Measurements from ENCODE around the gene CLTCL1.

Gene CLTCL1

GRCh38 chr22:19151329-19152191 lies 140.0 kb downstream of the CLTCL1 start:
- no peak overlapping the region for H3K27ac Mint-ChIP-seq
- no peak for ATAC-seq
- H3K27me3 Mint-ChIP-seq = peaks cover 70% of the 10 kb centered on the region
- H3K9me3 Mint-ChIP-seq = peaks cover 3% of the 10 kb centered on the region
- H3K36me3 Mint-ChIP-seq = no peaks in the 10 kb centered on the region
- peak overlapping the region; percentile 62 for H3K4me3 Mint-ChIP-seq
- H3K4me1 Mint-ChIP-seq = peaks cover 6% of the 10 kb centered on the region

- H3K27me3 Mint-ChIP-seq = peaks cover 64% of the 10 kb centered on the region
- no peak for ATAC-seq
- peaks cover 3% of the 10 kb centered on the region for H3K9me3 Mint-ChIP-seq
- peak overlapping the region; percentile 62 for H3K4me3 Mint-ChIP-seq
- H3K27ac Mint-ChIP-seq = no peak overlapping the region
- H3K4me1 Mint-ChIP-seq = peaks cover 13% of the 10 kb centered on the region
- no peaks in the 10 kb centered on the region for H3K36me3 Mint-ChIP-seq
These were observed 140.8 kb downstream of the CLTCL1 start for GRCh38 chr22:19150482-19151328.

DNA sequence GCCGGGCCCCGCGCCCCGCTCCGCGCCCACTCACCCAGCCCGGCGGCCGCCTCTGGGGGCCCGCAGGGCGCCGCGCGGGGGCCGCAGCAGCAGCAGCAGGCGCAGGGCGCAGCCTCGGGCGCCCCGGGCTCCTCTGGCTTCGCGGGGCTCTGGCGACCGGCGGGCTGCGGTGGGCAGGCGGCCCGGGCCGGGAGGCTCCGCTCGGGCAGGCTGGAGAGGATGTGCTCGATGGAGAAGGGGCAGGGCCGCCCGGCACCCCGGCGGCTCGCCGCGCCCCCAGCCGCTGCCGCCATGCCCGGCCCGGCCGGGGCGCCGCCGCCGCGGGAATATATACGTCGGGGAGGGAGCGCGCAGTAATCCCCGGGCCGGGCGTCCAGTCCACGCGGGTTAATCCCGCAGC lies 141.5 kb downstream of the CLTCL1 start, which contains the start of gene GSC2:
GSC2 (minus strand) TSS at position 302 of the 400 bp plus-strand sequence; CDS start at position 293, 9 bp downstream.
- ATAC-seq = no peak
- H3K27me3 Mint-ChIP-seq = peaks cover 61% of the 10 kb centered on the region
- H3K4me1 Mint-ChIP-seq = peaks cover 13% of the 10 kb centered on the region
- no peak within 1 kb of the TSS for H3K27ac Mint-ChIP-seq
- H3K9me3 Mint-ChIP-seq = peaks cover 3% of the 10 kb centered on the region
- peak within 1 kb of the TSS; percentile 62 for H3K4me3 Mint-ChIP-seq
- H3K36me3 Mint-ChIP-seq = no peaks in the 10 kb centered on the region

GRCh38 chr22:19149047-19149883 lies 142.3 kb downstream of the CLTCL1 start:
- peaks cover 3% of the 10 kb centered on the region for H3K9me3 Mint-ChIP-seq
- ATAC-seq = no peak
- H3K27me3 Mint-ChIP-seq = peaks cover 54% of the 10 kb centered on the region
- H3K27ac Mint-ChIP-seq = no peak overlapping the region
- peaks cover 20% of the 10 kb centered on the region for H3K4me1 Mint-ChIP-seq
- peaks cover 2% of the 10 kb centered on the region for H3K36me3 Mint-ChIP-seq
- H3K4me3 Mint-ChIP-seq = peak overlapping the region; percentile 15

GRCh38 chr22:19148417-19149046 lies 143.0 kb downstream of the CLTCL1 start:
- no peak overlapping the region for H3K27ac Mint-ChIP-seq
- H3K4me3 Mint-ChIP-seq = no peak overlapping the region
- peaks cover 3% of the 10 kb centered on the region for H3K9me3 Mint-ChIP-seq
- ATAC-seq = no peak
- peaks cover 7% of the 10 kb centered on the region for H3K36me3 Mint-ChIP-seq
- peaks cover 27% of the 10 kb centered on the region for H3K4me1 Mint-ChIP-seq
- H3K27me3 Mint-ChIP-seq = peaks cover 47% of the 10 kb centered on the region

DNA sequence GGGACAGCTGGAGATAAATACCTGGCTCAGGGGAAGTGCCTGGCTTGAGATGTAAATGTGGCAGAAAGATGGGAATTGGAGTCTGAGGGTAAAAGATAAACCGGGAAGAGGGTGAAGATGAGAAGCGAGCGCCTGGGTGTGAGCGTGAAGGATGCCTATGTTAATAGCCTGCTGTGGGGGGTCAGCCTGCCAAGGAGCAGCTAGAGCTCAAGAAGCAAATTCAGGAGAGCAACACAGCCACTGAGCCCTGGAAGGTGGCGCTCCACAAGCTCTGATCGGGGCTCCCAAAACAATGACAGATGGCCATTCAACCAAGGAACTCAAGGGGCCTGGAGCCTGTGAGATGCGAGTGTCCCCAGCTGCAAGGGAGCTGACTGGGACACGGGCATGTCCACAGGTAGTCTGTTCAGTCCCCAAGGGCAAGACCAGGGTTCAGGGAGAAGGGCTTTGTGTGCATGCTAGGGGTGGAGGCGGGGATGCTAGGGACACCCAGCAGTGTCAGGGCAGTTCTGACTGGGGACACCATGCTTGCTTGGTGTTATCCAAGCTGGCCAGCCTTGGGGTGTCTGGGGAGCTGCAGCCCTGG lies 144.2 kb downstream of the CLTCL1 start:
- H3K27ac Mint-ChIP-seq = no peak overlapping the region
- ATAC-seq = no peak
- peaks cover 3% of the 10 kb centered on the region for H3K9me3 Mint-ChIP-seq
- peaks cover 32% of the 10 kb centered on the region for H3K4me1 Mint-ChIP-seq
- H3K4me3 Mint-ChIP-seq = no peak overlapping the region
- peaks cover 7% of the 10 kb centered on the region for H3K36me3 Mint-ChIP-seq
- peaks cover 36% of the 10 kb centered on the region for H3K27me3 Mint-ChIP-seq

- no peak overlapping the region for H3K4me3 Mint-ChIP-seq
- ATAC-seq = no peak
These were observed 145.1 kb downstream of the CLTCL1 start for GRCh38 chr22:19146215-19146968.

GRCh38 chr22:19143967-19144400 lies 147.5 kb downstream of the CLTCL1 start:
- Mint-ChIP-seq H3K27ac (peak overlapping the region; percentile 98), H3K9me3 (no peaks in the 10 kb centered on the region), H3K4me3 (peak overlapping the region; percentile 99), H3K36me3 (peaks cover 34% of the 10 kb centered on the region), H3K27me3 (peaks cover 18% of the 10 kb centered on the region), H3K4me1 (peaks cover 25% of the 10 kb centered on the region)
- ATAC-seq = no peak

More at GRCh38 chr22:19146215-19146968, 145.1 kb downstream of the CLTCL1 start:
- H3K27ac Mint-ChIP-seq = no peak overlapping the region
- H3K27me3 Mint-ChIP-seq = peaks cover 27% of the 10 kb centered on the region
- H3K36me3 Mint-ChIP-seq = peaks cover 15% of the 10 kb centered on the region
- H3K9me3 Mint-ChIP-seq = no peaks in the 10 kb centered on the region
- H3K4me1 Mint-ChIP-seq = peaks cover 32% of the 10 kb centered on the region

DNA sequence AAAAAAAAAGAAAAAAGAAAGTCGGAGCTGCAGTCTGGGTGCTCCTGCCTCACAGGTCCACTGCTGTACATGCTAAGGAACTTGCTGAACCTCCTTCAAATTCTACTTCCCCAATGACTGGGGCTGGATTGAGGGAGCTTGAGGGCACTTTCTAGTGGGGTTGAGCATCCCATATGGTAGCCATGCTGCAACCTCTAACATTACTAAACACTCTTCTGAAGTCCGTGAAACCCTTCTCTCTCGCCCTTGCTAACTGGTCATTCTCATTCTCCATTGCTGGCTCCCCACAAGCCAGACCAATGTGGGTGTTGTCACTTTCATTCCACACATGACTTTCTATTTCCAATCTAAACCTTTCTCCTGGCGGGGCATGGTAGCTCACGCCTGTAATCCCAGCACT lies 148.3 kb downstream of the CLTCL1 start:
- peaks cover 16% of the 10 kb centered on the region for H3K27me3 Mint-ChIP-seq
- H3K9me3 Mint-ChIP-seq = no peaks in the 10 kb centered on the region
- H3K27ac Mint-ChIP-seq = peak overlapping the region; percentile 98

GRCh38 chr22:19142394-19142793 lies 149.1 kb downstream of the CLTCL1 start:
- Mint-ChIP-seq H3K36me3 (peaks cover 39% of the 10 kb centered on the region), H3K4me3 (no peak overlapping the region), H3K27ac (no peak overlapping the region), H3K4me1 (peaks cover 25% of the 10 kb centered on the region), H3K27me3 (peaks cover 8% of the 10 kb centered on the region), H3K9me3 (no peaks in the 10 kb centered on the region)
- ATAC-seq = no peak

More for the DNA sequence above, 148.3 kb downstream of the CLTCL1 start:
- ATAC-seq = no peak
- Mint-ChIP-seq H3K36me3 (peaks cover 39% of the 10 kb centered on the region), H3K4me3 (peak overlapping the region; percentile 99), H3K4me1 (peaks cover 25% of the 10 kb centered on the region)

DNA sequence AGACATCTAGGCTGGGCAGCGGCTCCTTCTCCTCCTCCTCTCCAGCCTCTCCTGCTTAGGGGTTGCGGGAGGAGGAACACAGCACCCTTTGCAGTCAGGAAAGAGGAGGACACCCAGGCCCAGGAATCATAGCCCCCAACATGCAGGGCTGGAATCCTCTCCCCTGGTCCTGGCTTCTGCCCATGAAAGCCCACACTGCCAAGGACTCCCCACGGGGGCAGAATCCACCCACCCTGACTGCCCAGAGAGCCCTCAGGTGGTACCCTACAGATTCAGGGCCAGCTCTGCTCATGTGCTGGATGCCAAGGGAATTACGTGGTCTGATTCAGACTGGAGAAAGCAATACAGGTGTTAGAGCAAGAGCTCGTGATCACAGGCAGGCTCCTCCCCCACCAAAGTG lies 151.5 kb downstream of the CLTCL1 start:
- Mint-ChIP-seq H3K36me3 (peaks cover 60% of the 10 kb centered on the region), H3K9me3 (no peaks in the 10 kb centered on the region), H3K4me3 (no peak overlapping the region), H3K27ac (no peak overlapping the region), H3K4me1 (peaks cover 19% of the 10 kb centered on the region), H3K27me3 (no peaks in the 10 kb centered on the region)
- ATAC-seq = no peak

GRCh38 chr22:19139001-19139356 lies 152.5 kb downstream of the CLTCL1 start:
- Mint-ChIP-seq H3K27ac (no peak overlapping the region), H3K4me1 (peaks cover 9% of the 10 kb centered on the region), H3K27me3 (no peaks in the 10 kb centered on the region), H3K4me3 (no peak overlapping the region), H3K9me3 (no peaks in the 10 kb centered on the region), H3K36me3 (peaks cover 65% of the 10 kb centered on the region)
- no peak for ATAC-seq

DNA sequence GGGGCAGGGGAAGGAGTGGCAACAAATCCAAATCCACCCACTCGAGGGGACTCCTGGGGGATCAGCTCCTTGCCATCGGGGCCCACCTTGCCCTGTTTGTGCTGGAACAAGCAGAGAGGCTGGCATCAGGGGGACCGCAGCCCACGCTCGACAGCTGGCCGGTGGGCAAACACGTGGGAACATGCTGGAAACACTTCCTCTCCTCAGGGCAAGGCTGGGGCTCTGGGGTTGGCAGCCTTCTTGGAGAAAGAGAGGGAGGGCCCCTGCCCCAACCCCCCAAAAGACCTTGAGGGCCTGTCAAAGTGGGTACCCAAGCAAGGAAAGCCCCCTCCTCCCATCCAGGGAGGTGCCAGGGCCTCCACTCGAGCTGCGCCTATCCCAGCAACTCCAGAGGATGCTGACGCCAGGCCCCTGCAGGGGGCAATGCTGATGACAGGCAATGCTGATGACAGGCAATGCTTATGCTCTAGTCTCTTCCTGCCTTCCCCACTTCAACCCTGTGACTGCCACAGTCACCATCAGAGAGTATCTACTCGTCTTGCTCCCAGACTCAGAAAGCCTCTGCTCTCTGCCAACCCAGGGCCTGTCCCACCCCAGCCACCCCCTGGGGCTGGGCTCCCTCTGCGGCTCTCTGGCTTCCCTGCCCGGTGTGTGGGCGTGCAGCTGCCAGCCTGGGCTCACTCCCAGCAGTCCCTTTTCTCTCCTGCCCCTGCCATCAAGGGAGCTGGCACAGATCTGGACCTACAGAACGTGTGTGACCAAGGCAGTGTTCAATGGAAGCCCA lies 153.1 kb downstream of the CLTCL1 start:
- no peak for ATAC-seq
- H3K27ac Mint-ChIP-seq = no peak overlapping the region
- no peak overlapping the region for H3K4me3 Mint-ChIP-seq
- peaks cover 69% of the 10 kb centered on the region for H3K36me3 Mint-ChIP-seq
- H3K4me1 Mint-ChIP-seq = peaks cover 3% of the 10 kb centered on the region
- H3K9me3 Mint-ChIP-seq = no peaks in the 10 kb centered on the region
- H3K27me3 Mint-ChIP-seq = no peaks in the 10 kb centered on the region

All from stimulated activated memory B cell treated with anti-CD40 and anti-IgM and Interleukin-4, amounts not matched to agents 10 μg/mL and 1 μg/mL and 100 μg/mL, for 72 hours (primary cell).